Sigmoid colon (tissue), 4 donors: ENCODE measurements around the gene FHOD3.

ENCODE experiments used
- CTCF ChIP-seq, 4 experiments: fragments of 450-650 bp in 3 of 4; fragments of 200-600 bp in 1 of 4; IDR thresholded peaks; one replicate each; pipeline ENCODE4 v1.5.1; 2016 to 2019; ENCODE audit warnings: antibody characterized with exemption in 4 of 4, mild to moderate bottlenecking in 3 of 4, moderate library complexity in 2 of 4
- EP300 ChIP-seq, 4 donors: sonication (generic); formaldehyde crosslinking; IDR thresholded peaks; one replicate each; pipeline ENCODE4 v1.6.1; 2017; ENCODE audit warnings: antibody characterized with exemption in 4 of 4
- POLR2A ChIP-seq, 2 donors: fragments of 450-650 bp; IDR thresholded peaks; one replicate each; pipeline ENCODE4 v1.6.1; 2016; ENCODE audit warnings: antibody characterized with exemption in 2 of 2, mild to moderate bottlenecking in 2 of 2, moderate library complexity in 2 of 2
- POLR2AphosphoS5 ChIP-seq, 4 donors: sonication (generic); formaldehyde crosslinking; IDR thresholded peaks; one replicate each; pipeline ENCODE4 v1.6.1; 2017; ENCODE audit warnings: antibody characterized with exemption in 4 of 4

DNA sequence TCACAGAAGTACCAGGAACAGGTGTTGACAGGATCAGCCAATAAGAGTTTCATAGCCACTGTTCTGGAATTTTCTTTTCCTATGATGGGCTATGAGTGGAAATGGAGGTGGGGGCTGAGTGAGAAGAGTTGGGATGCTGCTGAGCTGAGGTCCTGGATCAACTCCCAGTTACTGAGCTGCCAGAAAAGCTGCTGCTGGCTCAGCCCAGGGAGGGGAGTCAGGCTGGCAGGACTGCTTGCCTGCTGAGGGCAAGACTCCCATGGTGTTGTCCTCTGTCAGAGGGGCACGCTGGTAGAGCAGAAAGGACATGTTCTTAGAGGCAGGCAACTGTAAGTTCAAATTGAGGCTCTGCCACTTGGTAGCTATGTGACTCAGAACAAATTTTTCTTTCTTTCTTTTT is 519.5 kb downstream of the FHOD3 start:
- TF ChIP-seq CTCF (IDR thresholded peaks at IDR 0.05) (no peak), POLR2AphosphoS5 (IDR thresholded peaks at IDR 0.05) (no peak), POLR2A (IDR thresholded peaks at IDR 0.05) (no peak), EP300 (IDR thresholded peaks at IDR 0.05) (no peak)
